Natural killer cell (primary cell): Measurements from ENCODE around the gene TYW1B. TPM values are rescaled to one million over a fixed set of nuclear protein-coding genes. Genes with fewer than 3 reads are reported as not detected.
A peak's percentile ranks its signal among the peaks of the same experiment; 100 is the strongest.
"Not testable (repeated sequence)": the region's sequence is repeated elsewhere in the genome, so short reads cannot be mapped to it uniquely, and the experiment has no call there.

ENCODE experiments used
- ATAC-seq, 3 donors: fragments of 150-1000 bp in 2 of 3; fragments of 200-7000 bp in 1 of 3; cut with Tn5 transposase; 1 replicate in 1 of 3; 2 replicates in 2 of 3; pipeline ENCODE4 v1.10.0; 2021; ENCODE audit warnings: mild to moderate bottlenecking in 2 of 3, moderate library complexity in 2 of 3
- DNase-seq, 2 donors: peaks; one replicate each; pipeline versions ENCODE4 v3.0.0 to v3.0.0-alpha.2; 2013 to 2021; ENCODE audit warnings: mixed read lengths in 1 of 2
- H3K27ac ChIP-seq: one replicate; pipeline ENCODE4 v1.5.1; 2013; ENCODE audit warnings: mild to moderate bottlenecking, low read length
- H3K27me3 ChIP-seq: one replicate; pipeline ENCODE4 v1.6.1; 2013; ENCODE audit warnings: low read length; ENCODE audit not compliant: control insufficient read depth, insufficient read depth
- H3K36me3 ChIP-seq: one replicate; pipeline ENCODE4 v1.6.1; 2013; ENCODE audit warnings: low read length; ENCODE audit not compliant: control insufficient read depth, insufficient read depth
- H3K4me1 ChIP-seq: one replicate; pipeline ENCODE4 v1.6.1; 2013; ENCODE audit warnings: low read length; ENCODE audit not compliant: control insufficient read depth, insufficient read depth
- H3K4me3 ChIP-seq: one replicate; pipeline ENCODE4 v1.5.1; 2013; ENCODE audit warnings: low read length
- H3K9me3 ChIP-seq: one replicate; pipeline ENCODE4 v1.6.1; 2013; ENCODE audit warnings: low read length; ENCODE audit not compliant: control insufficient read depth, insufficient read depth
- H3K27ac Mint-ChIP-seq, 2 donors: one replicate each; pipeline ENCODE4 v1.8.0; 2022; ENCODE audit warnings: mild to moderate bottlenecking in 2 of 2, mixed read lengths in 2 of 2, moderate library complexity in 1 of 2
- H3K27me3 Mint-ChIP-seq, 2 donors: one replicate each; pipeline ENCODE4 v1.8.0; 2022; ENCODE audit warnings: low read depth in 2 of 2, mixed read lengths in 2 of 2
- H3K36me3 Mint-ChIP-seq: one replicate; pipeline ENCODE4 v1.8.0; 2022; ENCODE audit warnings: mixed read lengths
- H3K4me1 Mint-ChIP-seq, 2 donors: one replicate each; pipeline ENCODE4 v1.8.0; 2022; ENCODE audit warnings: mixed read lengths in 2 of 2
- H3K4me3 Mint-ChIP-seq: one replicate; pipeline ENCODE4 v1.8.0; 2022; ENCODE audit warnings: mild to moderate bottlenecking, moderate library complexity, mixed read lengths
- H3K9me3 Mint-ChIP-seq, 2 donors: one replicate each; pipeline ENCODE4 v1.8.0; 2022; ENCODE audit warnings: mixed read lengths in 2 of 2
- WGBS: methylation state at CpG from one replicate; pipeline ENCODE4 v1.1.7; 2013; ENCODE audit warnings: missing lambda C conversion rate; ENCODE audit not compliant: insufficient coverage; 5-methylcytosine and 5-hydroxymethylcytosine counted together
- intact Hi-C: fragments of 100-400 bp; cut with micrococcal nuclease; formaldehyde crosslinking; loops from one replicate; pipeline ENCODE4 v1.14.2; 2022
- total RNA-seq, 4 donors: library from RNA; stranded (reverse); fragments of 120-200 nt in 1 of 4; gene quantifications; one replicate each; pipeline versions ENCODE4 v1.2.3 to v1.2.4, GENCODE V29; 2013 to 2022

Gene TYW1B
- total RNA-seq, 3 donors from 2014 or later (not counting 1 experiment from before 2014, with no cell fraction given), result 7.2 to 12.9 (median 7.9) TPM

GRCh38 chr7:72668435-72668834 lies 159.6 kb downstream of the TYW1B start:
- DNase-seq, H3K4me3 Mint-ChIP-seq, H3K4me1 ChIP-seq, intact Hi-C loops, ATAC-seq, H3K4me1 Mint-ChIP-seq, H3K27me3 ChIP-seq, H3K4me3 ChIP-seq, H3K27ac ChIP-seq, H3K27ac Mint-ChIP-seq, H3K36me3 Mint-ChIP-seq, H3K27me3 Mint-ChIP-seq, H3K9me3 Mint-ChIP-seq, H3K9me3 ChIP-seq, H3K36me3 ChIP-seq: not testable (repeated sequence)
- 83% methylated on average over 2 of the region's 7 CpGs for WGBS

- H3K27me3 Mint-ChIP-seq, H3K4me3 ChIP-seq, H3K4me1 Mint-ChIP-seq, H3K27ac ChIP-seq, H3K27me3 ChIP-seq, DNase-seq, H3K4me3 Mint-ChIP-seq, H3K9me3 ChIP-seq, ATAC-seq, H3K4me1 ChIP-seq, intact Hi-C loops, H3K9me3 Mint-ChIP-seq, H3K27ac Mint-ChIP-seq, H3K36me3 Mint-ChIP-seq, H3K36me3 ChIP-seq: not testable (repeated sequence)
- WGBS, result 90% methylated on average over 3 of the region's 3 CpGs
Observed at GRCh38 chr7:72667049-72667448, 161.0 kb downstream of the TYW1B start.

GRCh38 chr7:72648574-72648973 lies 179.4 kb downstream of the TYW1B start:
- H3K9me3 ChIP-seq, H3K36me3 ChIP-seq, H3K4me3 Mint-ChIP-seq, H3K9me3 Mint-ChIP-seq, H3K27ac ChIP-seq, ATAC-seq, H3K4me1 Mint-ChIP-seq, intact Hi-C loops, H3K4me1 ChIP-seq, H3K27me3 Mint-ChIP-seq, H3K27ac Mint-ChIP-seq, H3K4me3 ChIP-seq, H3K27me3 ChIP-seq, H3K36me3 Mint-ChIP-seq: not testable (repeated sequence)
- peak in 1 of 2 donors; percentile 4 for DNase-seq
- WGBS, result 52% methylated on average over 3 of the region's 4 CpGs

GRCh38 chr7:72643708-72644107 lies 184.3 kb downstream of the TYW1B start:
- intact Hi-C loops, H3K9me3 ChIP-seq, H3K27me3 Mint-ChIP-seq, H3K27me3 ChIP-seq, H3K4me1 Mint-ChIP-seq, H3K9me3 Mint-ChIP-seq, H3K4me3 ChIP-seq, H3K4me1 ChIP-seq, ATAC-seq, DNase-seq, H3K27ac ChIP-seq, H3K4me3 Mint-ChIP-seq, H3K27ac Mint-ChIP-seq, H3K36me3 Mint-ChIP-seq, H3K36me3 ChIP-seq: not testable (repeated sequence)
- WGBS, result no CpG with 5 or more reads among the region's 1 CpG

GRCh38 chr7:72641485-72642248 lies 186.3 kb downstream of the TYW1B start:
- H3K36me3 Mint-ChIP-seq, H3K27me3 ChIP-seq, H3K4me3 Mint-ChIP-seq, H3K9me3 ChIP-seq, ATAC-seq, H3K27ac Mint-ChIP-seq, H3K36me3 ChIP-seq, H3K27ac ChIP-seq, H3K4me1 Mint-ChIP-seq, H3K27me3 Mint-ChIP-seq, H3K9me3 Mint-ChIP-seq, intact Hi-C loops, H3K4me3 ChIP-seq, DNase-seq, H3K4me1 ChIP-seq: not testable (repeated sequence)
- 90% methylated on average over 2 of the region's 5 CpGs for WGBS

- H3K4me1 Mint-ChIP-seq, result not testable (repeated sequence)
Observed at GRCh38 chr7:72640740-72641139, 187.3 kb downstream of the TYW1B start.

GRCh38 chr7:72635273-72635908 lies 192.6 kb downstream of the TYW1B start:
- H3K4me3 ChIP-seq, DNase-seq, H3K36me3 ChIP-seq, H3K27me3 Mint-ChIP-seq, H3K27me3 ChIP-seq, H3K9me3 ChIP-seq, H3K27ac ChIP-seq, H3K4me1 Mint-ChIP-seq, H3K9me3 Mint-ChIP-seq, intact Hi-C loops, H3K36me3 Mint-ChIP-seq, H3K4me1 ChIP-seq, H3K4me3 Mint-ChIP-seq, H3K27ac Mint-ChIP-seq: not testable (repeated sequence)
- WGBS, result 40% methylated on average over 3 of the region's 8 CpGs
- ATAC-seq, result peak in 2 of 3 donors; percentile 52 to 66

More at GRCh38 chr7:72640740-72641139, 187.3 kb downstream of the TYW1B start:
- ATAC-seq, H3K27me3 ChIP-seq, H3K27ac Mint-ChIP-seq, H3K9me3 Mint-ChIP-seq, H3K9me3 ChIP-seq, H3K4me3 ChIP-seq, H3K36me3 Mint-ChIP-seq, H3K4me1 ChIP-seq, intact Hi-C loops, H3K27ac ChIP-seq, DNase-seq, H3K4me3 Mint-ChIP-seq, H3K27me3 Mint-ChIP-seq, H3K36me3 ChIP-seq: not testable (repeated sequence)
- whole genome bisulfite sequencing, result 83% methylated on average over 1 of the region's 2 CpGs
